Esophagus mucosa (tissue), 1 donor: ENCODE measurements around the gene COMMD4. TPM values are rescaled to one million over a fixed set of nuclear protein-coding genes. Genes with fewer than 3 reads are reported as not detected.
"Not testable (repeated sequence)": the region's sequence is repeated elsewhere in the genome, so short reads cannot be mapped to it uniquely, and the experiment has no call there.

Source experiments
- ATAC-seq: fragments of 200-7000 bp; cut with Tn5 transposase; one replicate; pipeline ENCODE4 v1.9.1; 2020
- total RNA-seq: library from RNA; stranded (reverse); gene quantifications from one replicate; pipeline ENCODE4 v1.2.4, GENCODE V29; 2023
- donor health status: DM: yes; HTN: yes; CAD: no.

COMMD4 gene
- 40.1 TPM for total RNA-seq

GRCh38 chr15:75335705-75336355 lies at the start of gene COMMD4:
COMMD4 (plus strand) TSS chr15:75336063; CDS start chr15:75336090, 27 bp downstream.
- peak; percentile 84 for ATAC-seq

GRCh38 chr15:75293660-75294059 lies 42.2 kb upstream of the COMMD4 start:
- ATAC-seq = not testable (repeated sequence)

- peak; percentile 77 for ATAC-seq
These were observed 37.1 kb upstream of the COMMD4 start for GRCh38 chr15:75298541-75299310.

GRCh38 chr15:75299311-75299688 lies 36.6 kb upstream of the COMMD4 start:
- peak; percentile 84 for ATAC-seq

GRCh38 chr15:75300026-75300425 lies 35.8 kb upstream of the COMMD4 start:
- ATAC-seq = not testable (repeated sequence)

- no peak for ATAC-seq
These were observed 33.5 kb upstream of the COMMD4 start for GRCh38 chr15:75302318-75302717.

GRCh38 chr15:75302753-75303152 lies 33.1 kb upstream of the COMMD4 start:
- ATAC-seq = not testable (repeated sequence)

- no peak for ATAC-seq
These were observed 29.7 kb upstream of the COMMD4 start for GRCh38 chr15:75306188-75306587.

- peak; percentile 95 for ATAC-seq
These were observed 28.0 kb upstream of the COMMD4 start for GRCh38 chr15:75307778-75308390.

GRCh38 chr15:75309711-75310110 lies 26.2 kb upstream of the COMMD4 start:
- ATAC-seq = no peak

- not testable (repeated sequence) for ATAC-seq
These were observed 23.3 kb upstream of the COMMD4 start for GRCh38 chr15:75312548-75312947.

GRCh38 chr15:75313116-75313845 lies 22.6 kb upstream of the COMMD4 start:
- peak; percentile 52 for ATAC-seq

GRCh38 chr15:75314552-75315290 lies 21.1 kb upstream of the COMMD4 start:
- no peak for ATAC-seq

- not testable (repeated sequence) for ATAC-seq
These were observed 16.5 kb upstream of the COMMD4 start for GRCh38 chr15:75319231-75319897.

- ATAC-seq = no peak
These were observed 14.2 kb upstream of the COMMD4 start for GRCh38 chr15:75321711-75322110.

GRCh38 chr15:75325922-75326321 lies 9.9 kb upstream of the COMMD4 start:
- no peak for ATAC-seq

GRCh38 chr15:75327005-75327404 lies 8.9 kb upstream of the COMMD4 start:
- ATAC-seq = no peak

GRCh38 chr15:75327491-75327890 lies 8.4 kb upstream of the COMMD4 start:
- no peak for ATAC-seq

GRCh38 chr15:75328493-75329314 lies 7.2 kb upstream of the COMMD4 start:
- no peak for ATAC-seq

- ATAC-seq = no peak
These were observed 6.3 kb upstream of the COMMD4 start for GRCh38 chr15:75329571-75329970.

- ATAC-seq = not testable (repeated sequence)
These were observed 3.8 kb upstream of the COMMD4 start for GRCh38 chr15:75332093-75332492.
